ENCODE measurements around the gene SLC38A11. TPM values are rescaled to one million over a fixed set of nuclear protein-coding genes. Genes with fewer than 3 reads are reported as not detected.

The SLC38A11 gene
- total RNA-seq, 1 donor from 2014 or later = not detected

DNA sequence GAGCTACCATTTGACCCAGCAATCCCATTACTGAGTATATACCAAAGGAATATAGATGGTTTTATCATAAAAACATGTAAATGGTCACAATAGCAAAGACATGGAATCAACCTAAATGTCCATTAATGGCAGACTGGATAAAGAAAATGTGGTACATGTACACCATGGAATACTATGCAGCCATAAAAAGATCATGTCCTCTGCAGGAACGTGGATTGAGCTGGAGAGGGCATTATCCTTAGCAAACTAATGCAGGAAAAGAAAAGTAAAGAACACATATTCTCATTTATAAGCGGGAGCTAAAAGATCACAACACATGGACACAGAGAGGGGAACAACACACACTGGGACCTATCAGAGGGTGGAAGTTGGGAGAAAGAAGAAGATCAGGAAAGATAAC is 22.9 kb downstream of the SLC38A11 start:
- Histone ChIP-seq H3K4me3 (ENCODE audit: low read depth, low read length) (no peak overlapping the region), H3K36me3 (ENCODE audit: control insufficient read depth, insufficient read depth, low read length) (no peaks in the 10 kb centered on the region), H3K27me3 (ENCODE audit: control insufficient read depth, insufficient read depth, low read length) (no peaks in the 10 kb centered on the region)
- DNase-seq (ENCODE audit: low read depth) (no peak), FAIRE-seq (no peak)
- TF ChIP-seq, protein P1, sequence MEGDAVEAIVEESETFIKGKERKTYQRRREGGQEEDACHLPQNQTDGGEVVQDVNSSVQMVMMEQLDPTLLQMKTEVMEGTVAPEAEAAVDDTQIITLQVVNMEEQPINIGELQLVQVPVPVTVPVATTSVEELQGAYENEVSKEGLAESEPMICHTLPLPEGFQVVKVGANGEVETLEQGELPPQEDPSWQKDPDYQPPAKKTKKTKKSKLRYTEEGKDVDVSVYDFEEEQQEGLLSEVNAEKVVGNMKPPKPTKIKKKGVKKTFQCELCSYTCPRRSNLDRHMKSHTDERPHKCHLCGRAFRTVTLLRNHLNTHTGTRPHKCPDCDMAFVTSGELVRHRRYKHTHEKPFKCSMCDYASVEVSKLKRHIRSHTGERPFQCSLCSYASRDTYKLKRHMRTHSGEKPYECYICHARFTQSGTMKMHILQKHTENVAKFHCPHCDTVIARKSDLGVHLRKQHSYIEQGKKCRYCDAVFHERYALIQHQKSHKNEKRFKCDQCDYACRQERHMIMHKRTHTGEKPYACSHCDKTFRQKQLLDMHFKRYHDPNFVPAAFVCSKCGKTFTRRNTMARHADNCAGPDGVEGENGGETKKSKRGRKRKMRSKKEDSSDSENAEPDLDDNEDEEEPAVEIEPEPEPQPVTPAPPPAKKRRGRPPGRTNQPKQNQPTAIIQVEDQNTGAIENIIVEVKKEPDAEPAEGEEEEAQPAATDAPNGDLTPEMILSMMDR (IDR thresholded peaks at IDR 0.05; ENCODE audit: insufficient read depth, low read length, severe bottlenecking) = no peak

DNA sequence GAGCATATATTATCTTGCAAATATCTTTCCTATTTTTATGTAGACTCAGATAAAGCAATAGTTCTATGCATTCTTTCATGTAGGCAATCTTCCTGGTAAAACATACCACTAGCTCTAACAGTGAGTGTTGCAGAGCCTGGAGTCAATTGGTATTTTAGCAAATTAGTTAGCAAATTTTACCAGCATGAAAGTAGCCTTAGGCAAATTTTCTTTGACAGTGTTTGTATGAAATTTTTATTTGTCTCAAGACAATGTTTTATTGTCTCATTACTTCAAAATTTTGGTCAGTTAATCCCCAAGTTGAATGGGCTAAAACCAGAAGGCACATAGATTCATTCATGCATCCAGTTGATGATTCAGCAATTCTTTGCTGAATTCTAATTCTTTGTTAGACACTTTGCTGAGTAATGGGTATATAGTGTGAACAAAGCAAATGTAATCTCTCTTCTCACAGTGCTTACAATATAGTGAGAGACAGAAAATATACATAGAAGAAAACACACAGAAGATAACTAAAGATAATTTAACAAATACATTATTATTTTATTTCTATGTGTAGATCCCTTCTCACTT is 27.1 kb downstream of the SLC38A11 start:
- FAIRE-seq (no peak), DNase-seq (ENCODE audit: low read depth) (no peak)
- TF ChIP-seq, protein P1 (IDR thresholded peaks at IDR 0.05; ENCODE audit: insufficient read depth, low read length, severe bottlenecking) = no peak
- Histone ChIP-seq H3K4me3 (ENCODE audit: low read depth, low read length) (no peak overlapping the region), H3K27me3 (ENCODE audit: control insufficient read depth, insufficient read depth, low read length) (no peaks in the 10 kb centered on the region), H3K36me3 (ENCODE audit: control insufficient read depth, insufficient read depth, low read length) (no peaks in the 10 kb centered on the region)

DNA sequence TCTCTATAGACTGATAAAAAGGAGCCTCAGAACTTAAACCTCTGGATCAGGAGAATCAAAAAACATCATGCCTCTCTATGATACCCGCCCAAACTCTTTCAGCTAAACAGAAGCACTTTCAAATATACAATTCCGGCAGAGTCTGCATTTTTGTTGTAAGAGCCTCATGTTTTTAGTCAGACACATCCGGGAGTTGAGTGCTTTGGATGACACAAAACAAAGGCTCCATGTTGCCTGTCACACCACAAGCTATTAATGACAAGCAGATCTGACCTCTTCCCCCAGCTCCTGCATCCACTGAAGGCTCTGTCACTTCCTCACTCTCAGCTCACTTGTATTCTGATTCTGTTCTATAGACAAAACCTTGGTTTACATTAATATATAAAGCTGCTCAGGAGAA is 33.2 kb downstream of the SLC38A11 start:
- Histone ChIP-seq H3K36me3 (ENCODE audit: control insufficient read depth, insufficient read depth, low read length) (no peaks in the 10 kb centered on the region), H3K4me3 (ENCODE audit: low read depth, low read length) (no peak overlapping the region), H3K27me3 (ENCODE audit: control insufficient read depth, insufficient read depth, low read length) (no peaks in the 10 kb centered on the region)
- no peak for DNase-seq (ENCODE audit: low read depth)
- no peak for FAIRE-seq
- TF ChIP-seq, protein P1 (IDR thresholded peaks at IDR 0.05; ENCODE audit: insufficient read depth, low read length, severe bottlenecking) = no peak

DNA sequence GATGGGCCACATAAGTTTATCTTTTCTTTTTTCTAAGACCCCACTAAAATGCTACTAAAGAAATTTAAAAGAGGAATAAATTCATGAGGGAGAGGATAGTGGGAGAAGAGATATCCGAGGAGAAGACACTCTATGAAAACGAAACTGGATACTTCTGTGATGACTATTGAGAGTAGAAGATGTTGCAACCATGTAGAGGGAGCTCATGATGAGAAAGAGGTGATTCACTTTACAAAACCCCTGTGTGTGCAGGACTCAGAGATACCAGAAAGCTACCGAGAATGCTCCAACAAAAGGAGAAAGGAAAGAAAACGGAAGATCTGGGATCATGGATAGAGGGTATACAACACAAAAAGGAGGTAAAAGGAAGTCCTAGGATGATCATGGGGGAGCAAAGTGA is 34.9 kb downstream of the SLC38A11 start:
- DNase-seq (ENCODE audit: low read depth) (peak; percentile 93), FAIRE-seq (no peak)
- TF ChIP-seq, protein P1 (IDR thresholded peaks at IDR 0.05; ENCODE audit: insufficient read depth, low read length, severe bottlenecking) = no peak
- no peaks in the 10 kb centered on the region for H3K27me3 ChIP-seq (ENCODE audit: control insufficient read depth, insufficient read depth, low read length)
- no peaks in the 10 kb centered on the region for H3K36me3 ChIP-seq (ENCODE audit: control insufficient read depth, insufficient read depth, low read length)
- H3K4me3 ChIP-seq (ENCODE audit: low read depth, low read length) = no peak overlapping the region

DNA sequence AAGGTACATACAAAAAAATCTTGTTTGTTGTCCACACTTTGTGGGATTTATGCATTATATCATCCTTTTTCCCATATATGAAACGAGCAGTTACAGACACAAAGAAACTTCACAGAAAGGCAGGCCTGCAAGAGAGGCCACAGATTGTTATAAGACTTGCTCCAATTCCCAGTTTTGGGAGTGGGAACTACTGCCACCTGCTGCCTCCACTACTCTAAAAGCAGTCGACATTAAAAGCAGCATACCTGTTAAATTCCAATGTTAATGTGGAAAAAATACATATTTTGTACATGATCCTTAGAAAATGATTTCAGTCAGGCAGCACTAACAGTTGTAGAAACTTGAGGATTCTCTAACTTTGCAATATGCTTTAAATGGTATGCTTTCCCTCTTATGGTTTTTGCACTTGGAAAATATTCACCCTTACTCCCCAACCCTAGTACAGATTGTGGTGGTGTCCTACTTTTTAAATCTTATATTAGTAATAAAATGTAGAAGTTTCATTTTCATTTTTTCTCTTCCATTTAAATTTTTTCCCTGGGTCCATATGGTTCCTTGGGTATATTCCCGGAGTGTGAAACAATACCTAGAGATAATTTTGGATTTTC is 37.9 kb downstream of the SLC38A11 start:
- no peak overlapping the region for H3K4me3 ChIP-seq (ENCODE audit: low read depth, low read length)
- H3K36me3 ChIP-seq (ENCODE audit: control insufficient read depth, insufficient read depth, low read length) = no peaks in the 10 kb centered on the region
- FAIRE-seq = no peak
- TF ChIP-seq, protein P1 (IDR thresholded peaks at IDR 0.05; ENCODE audit: insufficient read depth, low read length, severe bottlenecking) = peak; percentile 60
- H3K27me3 ChIP-seq (ENCODE audit: control insufficient read depth, insufficient read depth, low read length) = no peaks in the 10 kb centered on the region
- peak; percentile 61 for DNase-seq (ENCODE audit: low read depth)

DNA sequence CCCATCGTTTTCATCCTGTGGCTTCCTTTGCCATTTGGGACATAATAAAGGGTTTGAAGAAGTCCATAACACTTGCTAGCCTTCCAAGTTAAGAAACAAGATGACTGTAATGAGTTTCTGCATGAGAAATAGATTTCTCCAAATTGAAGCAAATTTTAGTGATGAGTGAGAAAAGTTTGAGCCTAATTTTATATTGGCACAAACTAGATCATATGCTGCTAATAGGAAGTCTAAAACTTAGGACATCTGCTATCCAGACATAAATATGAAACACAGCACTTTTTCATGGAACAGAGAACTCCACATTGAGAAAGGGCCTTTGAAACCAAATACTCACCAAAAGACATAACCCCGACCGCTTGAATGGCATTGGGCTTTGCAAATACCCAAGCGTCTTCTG is 39.8 kb downstream of the SLC38A11 start:
- H3K27me3 ChIP-seq (ENCODE audit: control insufficient read depth, insufficient read depth, low read length) = no peaks in the 10 kb centered on the region
- TF ChIP-seq, protein P1 (IDR thresholded peaks at IDR 0.05; ENCODE audit: insufficient read depth, low read length, severe bottlenecking) = no peak
- DNase-seq (ENCODE audit: low read depth) = no peak
- H3K36me3 ChIP-seq (ENCODE audit: control insufficient read depth, insufficient read depth, low read length) = no peaks in the 10 kb centered on the region
- no peak overlapping the region for H3K4me3 ChIP-seq (ENCODE audit: low read depth, low read length)
- no peak for FAIRE-seq
